ENCODE data around the gene AMDHD2.

Gene AMDHD2

DNA sequence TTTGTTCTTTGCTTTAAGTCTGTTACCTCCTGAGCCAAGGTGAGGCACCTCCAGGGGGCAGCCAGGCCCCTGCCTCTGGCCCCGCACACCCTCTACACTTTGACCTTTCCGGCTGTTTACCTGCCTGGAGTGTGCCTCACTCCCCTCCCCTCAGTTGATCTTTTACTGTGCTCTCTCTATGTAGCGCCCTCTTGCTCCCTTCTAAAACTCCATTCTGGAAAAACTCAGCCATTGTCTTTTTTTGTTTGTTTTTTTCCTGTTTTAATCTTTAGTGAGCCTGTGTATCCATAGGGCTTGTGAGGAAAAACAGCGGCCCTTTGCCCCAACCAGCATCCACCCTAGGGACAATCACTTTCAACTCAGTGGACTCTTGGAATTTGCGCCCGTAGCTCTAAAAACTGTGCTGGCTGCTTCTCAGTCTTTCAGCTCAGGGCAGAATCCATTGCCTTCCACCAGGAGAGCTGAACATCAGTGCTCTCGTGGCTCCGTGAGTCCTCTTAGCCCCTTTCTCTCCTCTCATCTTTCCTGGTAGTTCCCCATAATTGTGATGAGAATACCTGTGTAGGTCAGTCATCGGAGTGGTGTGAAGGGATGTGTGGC, 4.3 kb downstream of the AMDHD2 start:
- ChIA-PET CTCF (no interaction called here), POLR2A (interaction anchor here (0.6 kb wide), 1 partner anchor 9 kb away, joined by 6 read pairs; no protein-coding TSS in a partner anchor)
- DNase-seq (ENCODE audit: extremely low spot score), result no peak
- TF ChIP-seq, protein P1, sequence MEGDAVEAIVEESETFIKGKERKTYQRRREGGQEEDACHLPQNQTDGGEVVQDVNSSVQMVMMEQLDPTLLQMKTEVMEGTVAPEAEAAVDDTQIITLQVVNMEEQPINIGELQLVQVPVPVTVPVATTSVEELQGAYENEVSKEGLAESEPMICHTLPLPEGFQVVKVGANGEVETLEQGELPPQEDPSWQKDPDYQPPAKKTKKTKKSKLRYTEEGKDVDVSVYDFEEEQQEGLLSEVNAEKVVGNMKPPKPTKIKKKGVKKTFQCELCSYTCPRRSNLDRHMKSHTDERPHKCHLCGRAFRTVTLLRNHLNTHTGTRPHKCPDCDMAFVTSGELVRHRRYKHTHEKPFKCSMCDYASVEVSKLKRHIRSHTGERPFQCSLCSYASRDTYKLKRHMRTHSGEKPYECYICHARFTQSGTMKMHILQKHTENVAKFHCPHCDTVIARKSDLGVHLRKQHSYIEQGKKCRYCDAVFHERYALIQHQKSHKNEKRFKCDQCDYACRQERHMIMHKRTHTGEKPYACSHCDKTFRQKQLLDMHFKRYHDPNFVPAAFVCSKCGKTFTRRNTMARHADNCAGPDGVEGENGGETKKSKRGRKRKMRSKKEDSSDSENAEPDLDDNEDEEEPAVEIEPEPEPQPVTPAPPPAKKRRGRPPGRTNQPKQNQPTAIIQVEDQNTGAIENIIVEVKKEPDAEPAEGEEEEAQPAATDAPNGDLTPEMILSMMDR (IDR thresholded peaks at IDR 0.05; ENCODE audit: control extremely low read depth, extremely low read depth, low read depth, missing control alignments), result no peak

DNA sequence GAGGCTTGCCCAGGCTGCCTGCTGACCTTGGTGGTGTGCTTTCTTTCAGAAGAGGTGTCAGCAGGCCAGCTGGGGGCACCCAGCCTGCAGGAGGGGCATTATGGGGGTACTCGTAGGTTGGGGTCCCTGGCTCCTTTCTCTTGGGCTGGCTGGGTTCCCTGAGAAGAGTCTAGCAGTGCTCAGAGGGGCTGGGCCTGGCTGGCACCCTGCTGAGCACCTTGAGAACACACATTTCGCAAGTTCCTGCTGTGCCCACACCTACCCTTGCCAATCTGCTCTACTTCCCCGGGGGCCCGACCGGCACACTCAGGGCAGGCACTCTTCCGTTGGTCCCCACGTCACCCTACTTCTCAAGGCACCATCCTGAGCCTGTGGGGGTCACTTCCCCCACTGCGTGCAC, 6.0 kb downstream of the AMDHD2 start:
- TF ChIP-seq, protein P1 (IDR thresholded peaks at IDR 0.05; ENCODE audit: control extremely low read depth, extremely low read depth, low read depth, missing control alignments), result no peak
- CTCF ChIA-PET, result no interaction called here

DNA sequence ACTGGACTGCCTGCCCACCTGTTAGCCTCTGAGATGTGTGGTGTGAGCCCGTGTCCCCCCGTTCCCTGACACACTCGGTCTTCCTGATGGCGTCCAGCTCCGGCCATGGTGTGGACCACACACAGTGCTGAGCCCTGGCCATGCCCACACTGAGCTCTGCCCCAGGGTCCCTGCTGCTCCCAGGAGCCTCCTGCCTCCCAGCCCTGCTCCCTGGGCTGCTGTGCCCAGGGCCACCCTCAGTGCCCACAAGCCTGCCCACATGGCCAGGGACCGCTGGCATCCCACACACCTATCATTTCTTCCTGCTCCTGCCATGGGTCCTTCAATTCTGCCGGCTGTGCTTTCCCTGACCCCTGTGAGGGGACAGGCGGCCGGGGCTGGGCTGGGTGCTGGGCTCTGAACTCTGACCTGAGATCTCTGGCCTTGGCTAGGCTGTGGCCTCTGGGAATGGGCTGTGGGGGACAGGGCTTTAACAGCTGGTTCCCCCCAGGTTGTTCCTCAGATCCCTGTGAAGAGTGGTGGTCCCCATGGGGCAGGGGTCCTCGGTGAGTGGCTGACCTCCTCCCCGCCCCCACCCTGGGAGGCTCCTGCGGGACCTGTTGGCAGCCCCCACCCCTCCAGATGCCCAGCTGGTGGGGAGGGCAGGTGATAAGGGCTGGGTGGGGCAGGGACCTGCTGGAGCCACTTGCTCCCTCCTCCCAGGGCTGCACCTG, 7.1 kb downstream of the AMDHD2 start:
- TF ChIP-seq, protein P1 (IDR thresholded peaks at IDR 0.05; ENCODE audit: control extremely low read depth, extremely low read depth, low read depth, missing control alignments), result no peak
- DNase-seq (ENCODE audit: extremely low spot score), result no peak
- CTCF ChIA-PET, result no interaction called here
- POLR2A ChIA-PET, result no interaction called here

More for the DNA sequence above, 6.0 kb downstream of the AMDHD2 start:
- no peak for DNase-seq (ENCODE audit: extremely low spot score)
- POLR2A ChIA-PET, result no interaction called here

DNA sequence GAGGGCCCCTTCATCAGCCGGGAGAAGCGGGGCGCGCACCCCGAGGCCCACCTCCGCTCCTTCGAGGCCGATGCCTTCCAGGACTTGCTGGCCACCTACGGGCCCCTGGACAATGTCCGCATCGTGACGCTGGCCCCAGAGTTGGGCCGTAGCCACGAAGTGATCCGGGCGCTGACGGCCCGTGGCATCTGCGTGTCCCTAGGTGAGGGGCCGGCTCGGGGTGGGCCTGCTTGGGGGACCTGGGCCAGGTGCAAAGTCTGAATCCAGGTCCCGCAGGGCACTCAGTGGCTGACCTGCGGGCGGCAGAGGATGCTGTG, 7.6 kb downstream of the AMDHD2 start:
- TF ChIP-seq, protein P1 (IDR thresholded peaks at IDR 0.05; ENCODE audit: control extremely low read depth, extremely low read depth, low read depth, missing control alignments), result no peak
- DNase-seq (ENCODE audit: extremely low spot score), result no peak
- POLR2A ChIA-PET, result no interaction called here

DNA sequence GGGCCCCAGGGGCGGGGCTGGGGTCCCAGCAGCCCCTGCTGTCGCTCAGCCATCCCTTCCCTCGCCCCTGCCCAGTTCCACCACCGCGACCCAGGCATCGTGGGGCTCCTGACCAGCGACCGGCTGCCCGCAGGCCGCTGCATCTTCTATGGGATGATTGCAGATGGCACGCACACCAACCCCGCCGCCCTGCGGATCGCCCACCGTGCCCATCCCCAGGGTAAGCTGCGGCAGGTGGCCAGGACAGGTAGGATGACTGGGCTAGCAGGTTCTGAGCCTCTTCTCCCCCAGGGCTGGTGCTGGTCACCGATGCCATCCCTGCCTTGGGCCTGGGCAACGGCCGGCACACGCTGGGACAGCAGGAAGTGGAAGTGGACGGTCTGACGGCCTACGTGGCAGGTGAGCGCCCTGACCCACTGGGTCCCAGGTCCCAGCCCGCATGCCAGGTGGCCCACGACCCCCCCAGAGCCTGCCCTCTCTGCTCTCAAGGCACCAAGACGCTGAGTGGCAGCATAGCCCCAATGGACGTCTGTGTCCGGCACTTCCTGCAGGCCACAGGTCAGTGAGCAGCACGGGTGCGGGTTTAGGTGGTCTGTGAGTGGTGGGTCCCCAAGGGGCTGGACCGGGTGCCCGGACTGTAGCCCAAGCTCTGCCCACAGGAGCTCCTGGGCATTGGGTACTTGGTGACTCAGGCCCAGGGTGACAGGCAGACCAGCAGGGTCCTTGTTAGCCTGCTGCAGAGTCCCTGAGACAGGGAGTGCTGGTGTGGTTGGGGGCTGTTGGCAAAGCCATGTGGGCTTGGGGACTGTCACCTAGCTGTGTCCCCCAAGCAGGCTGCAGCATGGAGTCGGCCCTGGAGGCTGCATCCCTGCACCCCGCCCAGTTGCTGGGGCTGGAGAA, 8.2 kb downstream of the AMDHD2 start:
- no peak for DNase-seq (ENCODE audit: extremely low spot score)
- TF ChIP-seq, protein P1 (IDR thresholded peaks at IDR 0.05; ENCODE audit: control extremely low read depth, extremely low read depth, low read depth, missing control alignments), result no peak
- CTCF ChIA-PET, result no interaction called here
- POLR2A ChIA-PET, result interaction anchor here (0.6 to 1.0 kb wide), 3 partner anchors 8 to 341 kb away, joined by 3 to 4 read pairs (median 3); partner anchors contain the start of genes AMDHD2 and KCTD5

More for the DNA sequence above, 7.6 kb downstream of the AMDHD2 start:
- CTCF ChIA-PET, result no interaction called here

All from GM10248 (cell line).